ENCODE data around the gene MRPS12. TPM values are rescaled to one million over a fixed set of nuclear protein-coding genes. Genes with fewer than 3 reads are reported as not detected.

The MRPS12 gene
- total RNA-seq, 2 donors from 2014 or later = 16.6 to 16.8 TPM

DNA sequence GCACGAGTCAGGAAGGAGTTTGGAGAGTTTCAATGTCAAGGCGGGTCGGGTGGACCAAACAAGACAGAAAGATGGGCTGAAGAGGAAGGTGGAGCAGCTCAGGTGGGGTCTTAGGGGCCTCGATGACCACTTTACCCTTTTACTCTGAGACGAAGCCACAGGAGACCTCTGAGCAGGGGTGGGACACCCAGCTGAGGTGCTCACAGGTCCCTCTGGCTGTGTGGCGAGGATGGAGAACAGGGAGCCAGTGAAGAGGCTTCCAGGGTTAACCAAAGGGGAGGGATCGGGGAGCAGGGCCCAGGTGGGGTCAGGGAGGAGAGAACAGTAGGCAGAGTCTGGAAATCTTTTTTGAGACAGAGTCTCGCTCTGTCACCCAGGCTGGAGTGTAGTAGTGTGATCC, 16.8 kb upstream of the MRPS12 start:
- no peaks in the 10 kb centered on the region for H3K27me3 ChIP-seq
- no peak for DNase-seq
- no peaks in the 10 kb centered on the region for H3K9me3 ChIP-seq
- 86 to 92% methylated on average over 8 of the region's 8 CpGs for WGBS, 2 donors
- H3K36me3 ChIP-seq (replicated peaks in 1 of 2; ENCODE audit: insufficient read depth in 1 of 2, low read depth in 2 of 2) = no peaks in the 10 kb centered on the region
- no peaks in the 10 kb centered on the region for H3K4me1 ChIP-seq
- intact Hi-C loops (cut with DNase I) = loop anchor here (10.0 kb wide), 1 partner anchor 389 kb away; no protein-coding TSS in a partner anchor
- no peak for TF ChIP-seq POLR2A (IDR thresholded peaks at IDR 0.05)
- TF ChIP-seq, protein P1, sequence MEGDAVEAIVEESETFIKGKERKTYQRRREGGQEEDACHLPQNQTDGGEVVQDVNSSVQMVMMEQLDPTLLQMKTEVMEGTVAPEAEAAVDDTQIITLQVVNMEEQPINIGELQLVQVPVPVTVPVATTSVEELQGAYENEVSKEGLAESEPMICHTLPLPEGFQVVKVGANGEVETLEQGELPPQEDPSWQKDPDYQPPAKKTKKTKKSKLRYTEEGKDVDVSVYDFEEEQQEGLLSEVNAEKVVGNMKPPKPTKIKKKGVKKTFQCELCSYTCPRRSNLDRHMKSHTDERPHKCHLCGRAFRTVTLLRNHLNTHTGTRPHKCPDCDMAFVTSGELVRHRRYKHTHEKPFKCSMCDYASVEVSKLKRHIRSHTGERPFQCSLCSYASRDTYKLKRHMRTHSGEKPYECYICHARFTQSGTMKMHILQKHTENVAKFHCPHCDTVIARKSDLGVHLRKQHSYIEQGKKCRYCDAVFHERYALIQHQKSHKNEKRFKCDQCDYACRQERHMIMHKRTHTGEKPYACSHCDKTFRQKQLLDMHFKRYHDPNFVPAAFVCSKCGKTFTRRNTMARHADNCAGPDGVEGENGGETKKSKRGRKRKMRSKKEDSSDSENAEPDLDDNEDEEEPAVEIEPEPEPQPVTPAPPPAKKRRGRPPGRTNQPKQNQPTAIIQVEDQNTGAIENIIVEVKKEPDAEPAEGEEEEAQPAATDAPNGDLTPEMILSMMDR (IDR thresholded peaks at IDR 0.05) = no peak
- no peak overlapping the region for H3K27ac ChIP-seq
- H3K4me3 ChIP-seq = no peak overlapping the region
- ATAC-seq = no peak

DNA sequence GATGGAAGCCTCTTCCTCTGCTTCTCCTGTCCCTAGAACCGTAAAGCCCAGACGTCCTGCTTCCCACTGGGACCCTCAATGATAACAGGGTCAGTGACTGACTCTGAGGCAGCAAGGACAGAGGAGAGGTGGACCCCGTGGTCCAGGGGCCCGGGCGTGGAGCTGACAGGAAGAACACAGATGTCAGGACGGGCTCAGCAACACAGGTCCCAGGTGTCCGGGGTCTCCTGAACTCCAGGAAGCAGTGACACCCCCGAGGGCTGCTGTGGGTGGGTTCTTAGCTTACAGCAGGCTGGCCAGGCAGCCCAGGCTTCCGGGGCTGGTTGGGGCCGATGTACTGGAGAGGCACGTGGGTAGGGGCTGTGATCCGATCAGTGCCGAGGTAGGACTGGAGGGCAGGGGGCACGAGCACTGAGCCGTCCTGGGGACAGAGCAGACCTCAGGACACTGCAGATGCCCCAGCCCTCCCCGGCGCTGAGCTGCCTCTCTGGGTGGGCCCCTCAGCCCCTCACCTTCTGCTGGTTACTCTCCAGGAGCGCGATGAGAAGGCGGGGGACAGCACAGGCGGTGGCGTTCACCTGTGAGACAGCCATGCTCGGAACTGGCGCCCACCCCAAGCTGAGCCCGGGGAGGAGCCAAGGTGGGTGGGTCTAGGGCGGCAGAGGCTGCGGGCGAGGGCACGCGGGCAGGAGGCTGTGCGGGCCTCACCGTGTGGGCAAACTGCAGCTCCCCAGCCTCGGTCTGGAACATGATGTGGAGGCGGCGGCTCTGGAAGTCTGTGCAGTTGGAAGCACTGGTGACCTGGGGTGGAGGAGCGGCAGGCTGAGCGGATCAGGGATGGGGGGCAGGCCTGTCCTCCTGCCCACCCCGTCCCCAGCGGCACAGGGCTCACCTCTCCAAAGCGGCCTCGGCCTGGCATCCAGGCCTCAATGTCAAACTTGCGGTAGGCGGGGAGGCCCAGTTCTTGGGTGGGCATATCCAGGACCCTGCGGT, 15.1 kb upstream of the MRPS12 start:
- Histone ChIP-seq H3K36me3 (replicated peaks in 1 of 2; ENCODE audit: insufficient read depth in 1 of 2, low read depth in 2 of 2) (no peaks in the 10 kb centered on the region), H3K9me3 (no peaks in the 10 kb centered on the region), H3K27me3 (no peaks in the 10 kb centered on the region), H3K4me3 (no peak overlapping the region), H3K27ac (no peak overlapping the region), H3K4me1 (no peaks in the 10 kb centered on the region)
- no peak for ATAC-seq
- TF ChIP-seq POLR2A (IDR thresholded peaks at IDR 0.05) = no peak
- TF ChIP-seq, protein P1 (IDR thresholded peaks at IDR 0.05) = no peak
- no peak for DNase-seq
- WGBS, 2 donors = 90 to 91% methylated on average over 29 to 42 of the region's 44 CpGs
- intact Hi-C loops (cut with DNase I) = loop anchor here (10.0 kb wide), 1 partner anchor 391 kb away; no protein-coding TSS in a partner anchor

DNA sequence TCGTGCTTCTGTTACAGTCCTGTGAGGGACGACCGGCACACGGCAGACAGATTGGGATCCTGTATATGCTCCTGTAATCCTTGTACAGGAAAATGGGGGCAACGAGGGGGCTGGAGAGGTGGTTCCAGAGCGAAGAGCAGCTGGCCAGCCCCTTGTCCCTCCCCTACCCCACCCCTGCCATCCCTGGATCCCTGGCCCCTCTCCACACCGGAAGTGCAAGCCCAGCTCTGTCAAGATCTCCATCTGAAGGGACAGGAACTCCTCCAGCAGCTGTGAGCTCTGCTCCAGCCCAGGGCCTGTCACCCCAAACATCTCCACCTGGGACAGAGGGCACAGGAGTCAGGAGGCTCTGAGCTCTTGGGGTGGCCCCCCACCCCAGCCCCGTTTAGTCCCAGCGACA, 13.2 kb upstream of the MRPS12 start:
- Histone ChIP-seq H3K9me3 (no peaks in the 10 kb centered on the region), H3K27me3 (no peaks in the 10 kb centered on the region), H3K36me3 (replicated peaks in 1 of 2; ENCODE audit: insufficient read depth in 1 of 2, low read depth in 2 of 2) (peaks cover 0 to 8% of the 10 kb centered on the region in 2 donors), H3K4me3 (no peak overlapping the region), H3K4me1 (no peaks in the 10 kb centered on the region), H3K27ac (no peak overlapping the region)
- WGBS, 2 donors = 71 to 100% methylated on average over 4 to 8 of the region's 9 CpGs
- ATAC-seq = no peak
- TF ChIP-seq POLR2A (IDR thresholded peaks at IDR 0.05) = no peak
- TF ChIP-seq, protein P1 (IDR thresholded peaks at IDR 0.05) = no peak
- intact Hi-C loops (cut with DNase I) = loop anchor here (10.0 kb wide), 1 partner anchor 393 kb away; no protein-coding TSS in a partner anchor
- no peak for DNase-seq

DNA sequence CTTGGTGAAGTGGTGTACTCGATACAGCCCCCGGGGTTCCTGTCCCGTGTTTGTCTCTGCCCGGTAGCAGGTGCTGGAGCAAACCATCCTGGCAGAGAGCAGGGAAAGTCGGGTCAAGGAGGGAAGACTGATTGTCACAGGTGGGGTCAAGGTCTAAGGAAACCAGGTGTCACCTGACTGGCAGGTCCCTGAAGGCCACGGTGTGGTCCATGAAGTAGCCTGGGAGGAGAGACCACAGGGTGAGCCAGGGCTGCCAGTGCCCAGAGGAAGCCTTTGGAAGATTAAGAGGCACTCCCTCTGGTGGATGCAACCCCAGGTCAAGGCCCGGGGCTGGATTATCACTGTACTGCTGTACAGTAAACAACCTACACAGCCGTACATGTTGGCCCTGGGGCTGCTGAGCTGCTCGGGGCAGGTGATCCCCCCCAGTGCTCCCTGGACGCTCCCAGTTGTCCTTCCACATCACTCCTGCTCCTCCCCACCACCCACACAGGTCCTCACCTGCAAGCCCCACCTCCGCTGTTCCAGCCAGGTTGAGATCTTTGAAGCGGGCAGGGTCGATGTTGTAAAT, 12.7 kb upstream of the MRPS12 start:
- ATAC-seq (no peak), DNase-seq (no peak)
- WGBS, 2 donors = 65 to 67% methylated on average over 7 to 13 of the region's 13 CpGs
- Histone ChIP-seq H3K27me3 (no peaks in the 10 kb centered on the region), H3K4me1 (no peaks in the 10 kb centered on the region), H3K36me3 (replicated peaks in 1 of 2; ENCODE audit: insufficient read depth in 1 of 2, low read depth in 2 of 2) (peaks cover 0 to 8% of the 10 kb centered on the region in 2 donors), H3K4me3 (no peak overlapping the region), H3K9me3 (no peaks in the 10 kb centered on the region), H3K27ac (no peak overlapping the region)
- intact Hi-C loops (cut with DNase I) = loop anchor here (10.0 kb wide), 1 partner anchor 393 kb away; no protein-coding TSS in a partner anchor
- TF ChIP-seq POLR2A (IDR thresholded peaks at IDR 0.05) = no peak
- TF ChIP-seq, protein P1 (IDR thresholded peaks at IDR 0.05) = no peak
